NB4 (cell line): ENCODE results near the gene ZNF512B.

ENCODE experiments used
- DNase-seq: peaks from one replicate; pipeline ENCODE4 v3.0.0; 2010; ENCODE audit warnings: low read depth
- H3K4me3 ChIP-seq: one replicate; pipeline ENCODE4 v1.5.1; 2011; ENCODE audit warnings: mild to moderate bottlenecking, low read depth, low read length, moderate library complexity
- MYC ChIP-seq: IDR thresholded peaks from 2 replicates; pipeline ENCODE4 v1.6.1; 2011; ENCODE audit warnings: low read depth, low read length
- POLR2A ChIP-seq: IDR thresholded peaks from 2 replicates; pipeline ENCODE4 v1.6.1; 2011; ENCODE audit warnings: mild to moderate bottlenecking; ENCODE audit not compliant: insufficient read length; ENCODE audit errors: extremely low read depth
- TF ChIP-seq, protein P1 (sequence below): IDR thresholded peaks from one replicate; pipeline ENCODE4 v1.5.1; 2012; ENCODE audit warnings: low read depth, low read length
- TF ChIP-seq, protein P2 (sequence below): IDR thresholded peaks from 2 replicates; pipeline ENCODE4 v1.6.1; 2011; ENCODE audit warnings: low read depth, low read length

Gene ZNF512B

DNA sequence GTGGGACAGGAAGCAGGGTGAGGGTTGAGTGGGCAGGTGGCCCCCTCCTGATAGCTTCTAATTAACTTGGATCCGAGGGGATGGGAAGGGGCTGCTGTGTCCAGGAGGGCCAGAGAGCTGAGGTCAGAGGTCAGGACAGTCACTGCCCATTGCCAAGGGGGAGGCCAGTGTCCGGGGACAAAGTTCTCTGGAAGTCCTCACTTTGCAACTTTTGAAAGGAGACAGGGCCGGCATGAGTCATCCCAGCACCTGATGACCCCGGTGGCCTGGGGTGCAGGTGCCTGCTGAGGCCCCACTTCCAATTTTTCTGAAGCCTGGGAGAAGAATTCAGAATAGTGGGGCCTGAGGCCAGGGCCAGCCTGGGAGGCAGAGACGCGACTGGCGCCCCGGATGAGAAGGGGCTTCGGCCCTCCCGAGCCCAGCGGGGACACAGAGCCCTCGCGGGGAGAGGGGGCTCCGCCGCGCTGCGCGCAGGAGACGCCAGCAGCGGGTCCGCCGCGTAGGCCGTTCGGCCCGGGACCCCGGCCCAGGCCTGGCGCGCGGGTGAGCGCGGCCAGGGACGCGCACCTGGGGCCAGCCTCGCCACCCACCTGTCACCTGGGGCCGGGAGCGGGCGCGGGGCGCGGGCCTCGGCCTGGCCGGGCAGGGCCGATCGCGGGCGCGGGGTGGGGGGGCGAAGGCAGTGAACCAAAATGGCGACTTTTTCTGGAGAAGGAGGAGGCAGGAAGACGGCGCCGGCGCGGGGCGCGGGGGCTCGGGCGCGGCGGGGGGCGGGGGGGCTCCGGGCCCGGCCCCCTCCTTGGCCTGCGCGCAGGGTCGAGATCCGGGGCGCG is 586 bp downstream of the ZNF512B start:
- H3K4me3 ChIP-seq: peak overlapping the region; percentile 52
- DNase-seq: peak; percentile 39
- TF ChIP-seq, protein P1, sequence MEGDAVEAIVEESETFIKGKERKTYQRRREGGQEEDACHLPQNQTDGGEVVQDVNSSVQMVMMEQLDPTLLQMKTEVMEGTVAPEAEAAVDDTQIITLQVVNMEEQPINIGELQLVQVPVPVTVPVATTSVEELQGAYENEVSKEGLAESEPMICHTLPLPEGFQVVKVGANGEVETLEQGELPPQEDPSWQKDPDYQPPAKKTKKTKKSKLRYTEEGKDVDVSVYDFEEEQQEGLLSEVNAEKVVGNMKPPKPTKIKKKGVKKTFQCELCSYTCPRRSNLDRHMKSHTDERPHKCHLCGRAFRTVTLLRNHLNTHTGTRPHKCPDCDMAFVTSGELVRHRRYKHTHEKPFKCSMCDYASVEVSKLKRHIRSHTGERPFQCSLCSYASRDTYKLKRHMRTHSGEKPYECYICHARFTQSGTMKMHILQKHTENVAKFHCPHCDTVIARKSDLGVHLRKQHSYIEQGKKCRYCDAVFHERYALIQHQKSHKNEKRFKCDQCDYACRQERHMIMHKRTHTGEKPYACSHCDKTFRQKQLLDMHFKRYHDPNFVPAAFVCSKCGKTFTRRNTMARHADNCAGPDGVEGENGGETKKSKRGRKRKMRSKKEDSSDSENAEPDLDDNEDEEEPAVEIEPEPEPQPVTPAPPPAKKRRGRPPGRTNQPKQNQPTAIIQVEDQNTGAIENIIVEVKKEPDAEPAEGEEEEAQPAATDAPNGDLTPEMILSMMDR: no peak
- TF ChIP-seq POLR2A: no peak
- TF ChIP-seq MYC: no peak
- TF ChIP-seq, protein P2, sequence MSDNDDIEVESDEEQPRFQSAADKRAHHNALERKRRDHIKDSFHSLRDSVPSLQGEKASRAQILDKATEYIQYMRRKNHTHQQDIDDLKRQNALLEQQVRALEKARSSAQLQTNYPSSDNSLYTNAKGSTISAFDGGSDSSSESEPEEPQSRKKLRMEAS: no peak

DNA sequence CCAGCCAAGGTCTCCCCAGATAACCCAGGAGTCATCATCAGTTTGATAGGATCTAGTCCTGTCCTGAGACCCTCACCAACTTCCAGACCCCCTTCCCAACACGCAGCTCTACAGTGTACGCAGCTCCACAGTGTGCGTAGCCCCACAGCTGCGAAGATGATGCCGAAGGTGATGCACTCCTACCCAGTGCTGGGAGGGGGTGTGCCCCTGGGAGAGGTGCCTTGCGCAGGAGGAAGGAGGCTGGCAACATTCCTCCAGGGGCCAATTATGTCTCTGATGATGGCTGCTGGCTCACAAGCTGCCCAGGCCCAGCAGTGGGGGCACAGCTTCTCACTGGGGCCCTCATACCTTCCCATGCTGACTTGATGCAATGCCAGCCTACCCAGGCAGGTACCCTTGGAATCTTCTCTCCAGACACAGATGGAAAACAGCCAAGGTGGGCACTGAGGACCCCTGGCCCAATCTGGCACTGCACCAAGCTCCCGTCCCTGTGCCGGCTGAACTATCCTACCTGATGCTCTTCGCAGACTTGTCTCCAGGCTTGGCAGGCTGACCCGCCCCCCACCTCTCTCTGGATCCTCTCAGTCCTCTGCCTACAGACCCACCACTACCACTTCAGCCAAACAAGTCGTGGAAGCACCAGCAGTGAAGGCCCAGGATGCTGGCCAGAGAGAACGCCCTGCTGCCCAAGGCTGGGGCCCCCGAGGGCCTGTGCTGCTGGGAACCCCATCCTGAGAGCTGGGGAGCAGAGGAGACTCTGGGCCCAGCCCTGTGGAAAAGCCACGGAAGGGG is 1.4 kb downstream of the ZNF512B start:
- TF ChIP-seq, protein P2: no peak
- TF ChIP-seq MYC (no peak), POLR2A (no peak)
- TF ChIP-seq, protein P1: no peak
- peak; percentile 36 for DNase-seq
- peak overlapping the region; percentile 52 for H3K4me3 ChIP-seq

DNA sequence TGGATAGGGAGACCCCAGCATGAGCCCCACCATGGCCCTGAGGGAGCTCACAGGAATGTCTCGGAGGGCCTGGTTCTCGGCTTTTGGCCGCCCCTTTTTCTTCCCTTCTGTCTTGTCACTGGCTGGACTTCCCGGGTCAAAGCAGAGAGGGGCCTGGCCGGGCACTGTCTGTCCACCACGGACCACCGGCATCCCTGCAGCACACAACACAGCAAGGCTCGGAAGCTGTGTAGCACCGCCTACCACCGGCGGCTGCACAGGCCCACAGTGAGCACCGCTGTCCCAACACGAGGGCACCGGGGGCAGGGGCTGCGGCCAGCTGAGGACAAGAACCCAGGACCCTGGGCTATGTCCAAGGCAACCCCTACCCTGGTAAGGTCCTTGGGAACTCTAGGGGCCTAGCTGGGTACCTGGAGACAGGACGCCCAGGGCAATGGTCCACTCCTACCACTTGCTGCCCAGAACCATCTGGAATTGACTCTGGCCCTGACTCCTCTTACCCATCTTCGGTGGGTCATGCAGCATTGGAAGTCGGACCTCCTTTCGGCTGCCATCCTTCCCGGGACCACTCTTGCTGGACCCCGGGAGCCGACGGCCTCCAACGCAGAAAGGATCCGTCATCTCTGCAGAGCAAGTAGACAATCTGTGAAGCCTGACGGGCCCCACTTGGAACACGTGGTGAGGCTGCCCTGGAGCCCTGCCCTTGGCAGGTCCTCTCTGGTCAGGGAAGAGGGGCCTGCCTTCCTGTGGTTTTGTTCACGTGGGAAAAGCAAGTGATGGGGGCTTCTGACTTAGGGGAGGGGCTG is 2.2 kb downstream of the ZNF512B start:
- H3K4me3 ChIP-seq: no peak overlapping the region
- TF ChIP-seq, protein P2: no peak
- TF ChIP-seq MYC: no peak
- no peak for TF ChIP-seq POLR2A
- TF ChIP-seq, protein P1: no peak
- DNase-seq: peak; percentile 2

DNA sequence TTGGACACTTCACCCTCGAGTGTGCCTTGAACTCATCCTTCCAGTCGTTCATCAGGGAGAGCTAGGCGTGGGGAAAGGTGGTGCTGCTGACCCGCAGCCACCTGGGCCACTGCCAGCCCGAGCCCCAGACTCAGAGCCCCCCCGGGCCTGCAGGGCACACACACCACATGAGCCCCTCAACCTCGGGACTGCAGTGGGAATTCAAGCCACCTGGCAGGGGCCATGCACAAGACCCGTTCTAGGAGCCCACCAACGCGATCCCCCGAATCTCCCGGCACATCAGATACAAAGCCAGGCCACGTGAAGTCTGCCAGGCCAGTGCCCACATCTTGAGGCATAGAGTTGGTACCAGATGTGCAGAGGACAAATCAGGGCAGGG is 2.8 kb downstream of the ZNF512B start:
- DNase-seq: no peak
- TF ChIP-seq MYC: no peak
- TF ChIP-seq, protein P2: no peak
- no peak for TF ChIP-seq POLR2A
- TF ChIP-seq, protein P1: no peak
- no peak overlapping the region for H3K4me3 ChIP-seq

DNA sequence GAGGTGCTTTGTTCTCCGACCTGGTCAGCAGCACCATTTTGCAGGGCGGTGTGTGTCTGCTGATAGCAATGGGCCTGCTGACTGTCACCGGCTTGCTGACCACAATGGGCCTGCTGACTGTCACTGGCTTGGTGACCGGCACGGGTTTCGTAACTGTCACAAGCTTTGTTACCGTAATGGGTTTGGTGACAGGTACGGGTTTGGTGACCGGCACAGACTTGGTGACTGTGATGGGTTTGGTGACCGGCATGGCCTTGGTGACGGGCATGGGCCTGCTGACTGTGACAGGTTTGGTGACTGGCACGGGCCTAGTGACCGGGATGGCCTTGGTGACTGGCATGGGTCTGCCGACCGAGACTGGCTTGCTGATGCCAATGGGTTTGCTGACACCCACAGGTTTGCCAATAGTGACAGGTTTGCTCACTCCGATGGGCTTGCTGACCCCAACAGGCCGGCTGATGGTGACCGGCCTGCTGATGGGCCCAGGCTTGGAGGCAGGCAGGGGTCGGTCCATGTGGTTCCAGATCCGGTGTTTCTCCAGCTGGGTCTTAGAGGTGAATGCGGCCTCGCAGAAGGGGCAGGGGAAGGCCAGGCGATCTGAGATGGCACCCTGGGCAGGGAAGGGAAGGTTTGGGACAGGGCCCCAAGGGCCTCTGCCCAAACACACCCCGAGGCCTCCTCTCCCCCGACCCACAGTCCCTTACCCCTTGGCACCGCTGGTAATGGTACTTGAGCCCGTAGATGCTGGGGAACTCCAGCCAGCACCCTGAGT is 3.4 kb downstream of the ZNF512B start:
- TF ChIP-seq MYC (no peak), POLR2A (no peak)
- TF ChIP-seq, protein P2: no peak
- TF ChIP-seq, protein P1: no peak
- H3K4me3 ChIP-seq: no peak overlapping the region
- no peak for DNase-seq
